ENCODE results near the gene SORL1.

DNA sequence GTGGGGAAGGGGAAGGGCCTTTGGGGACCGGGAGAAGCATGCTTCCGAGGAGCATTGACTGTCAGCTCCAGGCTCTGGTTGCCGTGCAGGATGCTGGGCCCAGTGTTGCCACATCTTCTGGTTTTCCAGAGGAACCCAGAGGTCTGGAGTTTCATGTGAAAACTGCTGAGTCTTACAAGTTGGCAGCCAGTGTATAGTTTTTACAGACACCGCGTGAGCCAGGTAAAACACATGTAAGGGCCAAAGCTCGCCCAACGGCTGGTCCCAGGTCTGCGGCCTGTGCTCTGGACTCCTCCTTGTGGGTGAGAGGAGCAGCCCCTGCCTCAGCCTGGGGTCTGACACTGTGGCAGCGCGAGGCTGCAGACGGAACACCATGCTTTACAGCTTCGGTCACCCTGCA, 19.1 kb downstream of the SORL1 start:
- TF ChIP-seq POLR2A (IDR thresholded peaks at IDR 0.05) = no peak
- TF ChIP-seq POLR2AphosphoS5 (IDR thresholded peaks at IDR 0.05) = no peak
- TF ChIP-seq, protein P1, sequence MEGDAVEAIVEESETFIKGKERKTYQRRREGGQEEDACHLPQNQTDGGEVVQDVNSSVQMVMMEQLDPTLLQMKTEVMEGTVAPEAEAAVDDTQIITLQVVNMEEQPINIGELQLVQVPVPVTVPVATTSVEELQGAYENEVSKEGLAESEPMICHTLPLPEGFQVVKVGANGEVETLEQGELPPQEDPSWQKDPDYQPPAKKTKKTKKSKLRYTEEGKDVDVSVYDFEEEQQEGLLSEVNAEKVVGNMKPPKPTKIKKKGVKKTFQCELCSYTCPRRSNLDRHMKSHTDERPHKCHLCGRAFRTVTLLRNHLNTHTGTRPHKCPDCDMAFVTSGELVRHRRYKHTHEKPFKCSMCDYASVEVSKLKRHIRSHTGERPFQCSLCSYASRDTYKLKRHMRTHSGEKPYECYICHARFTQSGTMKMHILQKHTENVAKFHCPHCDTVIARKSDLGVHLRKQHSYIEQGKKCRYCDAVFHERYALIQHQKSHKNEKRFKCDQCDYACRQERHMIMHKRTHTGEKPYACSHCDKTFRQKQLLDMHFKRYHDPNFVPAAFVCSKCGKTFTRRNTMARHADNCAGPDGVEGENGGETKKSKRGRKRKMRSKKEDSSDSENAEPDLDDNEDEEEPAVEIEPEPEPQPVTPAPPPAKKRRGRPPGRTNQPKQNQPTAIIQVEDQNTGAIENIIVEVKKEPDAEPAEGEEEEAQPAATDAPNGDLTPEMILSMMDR (IDR thresholded peaks at IDR 0.05) = no peak

Data from gastroesophageal sphincter (tissue), 3 donors.